GM21737 (cell line): ENCODE results near the gene PCDH1.
"Not testable (repeated sequence)": the region's sequence is repeated elsewhere in the genome, so short reads cannot be mapped to it uniquely, and the experiment has no call there.

ENCODE experiments used
- ATAC-seq: cut with Tn5 transposase; IDR thresholded peaks from one replicate; pipeline ENCODE4 v1.9.1; 2021; ENCODE audit warnings: mild to moderate bottlenecking, moderate library complexity; ENCODE audit not compliant: unreplicated experiment

Gene PCDH1

GRCh38 chr5:141878186-141878710 is at the start of gene PCDH1:
PCDH1 (minus strand) TSS chr5:141878410; CDS start chr5:141878262, 148 bp downstream.
- ATAC-seq, result no peak

- no peak for ATAC-seq
These were observed 48.2 kb upstream of the PCDH1 start for GRCh38 chr5:141926434-141926833.

- ATAC-seq, result peak; percentile 96
These were observed 45.5 kb upstream of the PCDH1 start, which contains the start of gene DELE1 for GRCh38 chr5:141923448-141924313. DELE1 (plus strand) TSS chr5:141923871; CDS start chr5:141923942, 71 bp downstream.

GRCh38 chr5:141922827-141923447 is 44.7 kb upstream of the PCDH1 start:
- ATAC-seq, result not testable (repeated sequence)

GRCh38 chr5:141920771-141921170 is 42.6 kb upstream of the PCDH1 start:
- ATAC-seq, result no peak

GRCh38 chr5:141919218-141920119 is 41.3 kb upstream of the PCDH1 start:
- ATAC-seq, result no peak

- ATAC-seq, result no peak
These were observed 39.5 kb upstream of the PCDH1 start for GRCh38 chr5:141917760-141918159.

- ATAC-seq, result no peak
These were observed 38.3 kb upstream of the PCDH1 start for GRCh38 chr5:141916522-141916921.

- ATAC-seq, result no peak
These were observed 37.7 kb upstream of the PCDH1 start for GRCh38 chr5:141915881-141916336.

- no peak for ATAC-seq
These were observed 36.6 kb upstream of the PCDH1 start for GRCh38 chr5:141914797-141915196.

- peak; percentile 75 for ATAC-seq
These were observed 36.1 kb upstream of the PCDH1 start for GRCh38 chr5:141914199-141914743.

- no peak for ATAC-seq
These were observed 35.5 kb upstream of the PCDH1 start for GRCh38 chr5:141913560-141914198.

GRCh38 chr5:141910271-141910673 is 32.1 kb upstream of the PCDH1 start:
- ATAC-seq, result no peak

GRCh38 chr5:141909212-141909611 is 31.0 kb upstream of the PCDH1 start:
- ATAC-seq, result no peak

- ATAC-seq, result no peak
These were observed 30.6 kb upstream of the PCDH1 start for GRCh38 chr5:141908796-141909195.

- no peak for ATAC-seq
These were observed 28.8 kb upstream of the PCDH1 start for GRCh38 chr5:141906972-141907371.

- no peak for ATAC-seq
These were observed 28.3 kb upstream of the PCDH1 start for GRCh38 chr5:141906517-141906916.

- ATAC-seq, result no peak
These were observed 26.3 kb upstream of the PCDH1 start for GRCh38 chr5:141904551-141904950.

- no peak for ATAC-seq
These were observed 25.1 kb upstream of the PCDH1 start for GRCh38 chr5:141903261-141903660.
